ENCODE data around the gene PACSIN1.

DNA sequence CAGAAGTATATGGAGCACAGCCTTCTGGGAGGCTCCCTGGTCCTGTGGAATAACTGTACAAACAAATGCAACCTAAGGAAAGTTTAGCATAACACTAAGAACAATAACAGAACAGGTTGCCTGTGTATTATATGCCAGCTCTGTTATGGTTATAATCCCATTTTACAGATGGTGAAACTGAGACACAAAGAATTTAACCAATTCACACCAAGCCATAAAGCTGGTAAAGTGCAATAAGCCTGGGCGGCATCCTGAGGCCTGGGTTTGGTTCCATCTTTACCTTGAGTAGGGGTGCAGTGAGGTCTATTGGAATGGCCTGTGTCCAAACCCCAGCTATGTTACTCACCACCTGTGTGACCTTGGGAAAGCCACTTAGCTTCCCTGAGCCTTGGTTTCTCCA, 14.7 kb upstream of the PACSIN1 start:
- TF ChIP-seq EZH2 (IDR thresholded peaks at IDR 0.05) (no peak), POLR2AphosphoS5 (IDR thresholded peaks at IDR 0.05; ENCODE audit: borderline replicate concordance, low read depth, low read length) (no peak)

All from SK-N-MC (cell line).